Measurements from ENCODE around the gene DFFB.

The DFFB gene

DNA sequence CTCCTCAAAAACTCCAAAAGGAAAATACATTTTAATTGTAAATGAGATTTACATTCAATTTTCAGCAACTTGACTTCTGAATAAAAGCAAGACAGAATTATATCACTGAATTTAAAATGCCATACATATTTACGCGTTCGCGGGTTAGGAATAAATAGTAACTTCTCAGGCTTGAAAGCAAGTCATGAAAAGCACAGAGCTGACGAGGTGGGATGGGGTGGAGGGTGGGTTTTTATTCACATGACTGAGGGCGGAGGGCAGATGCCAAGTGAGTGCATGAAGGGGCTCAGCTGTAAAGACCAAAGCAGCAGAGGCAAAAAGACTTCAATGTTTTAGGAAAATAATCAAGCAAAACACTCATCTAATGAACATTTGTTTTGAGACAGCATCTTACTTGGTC is 6.0 kb upstream of the DFFB start:
- Histone ChIP-seq H3K36me3 (ENCODE audit: control insufficient read depth in 2 of 2, insufficient read depth in 2 of 2, low read length in 2 of 2) (peaks cover 19 to 34% of the 10 kb centered on the region in 2 donors), H3K27me3 (ENCODE audit: control insufficient read depth in 1 of 2, insufficient read depth in 2 of 2, low read length in 2 of 2) (no peaks in the 10 kb centered on the region), H3K9me3 (ENCODE audit: control insufficient read depth in 2 of 2, low read length in 2 of 2) (no peaks in the 10 kb centered on the region), H3K27ac (ENCODE audit: low read length) (no peak overlapping the region), H3K9ac (ENCODE audit: low read length in 2 of 2) (no peak overlapping the region), H3K4me3 (ENCODE audit: low read length in 2 of 2) (no peak overlapping the region), H3K4me1 (ENCODE audit: control insufficient read depth, insufficient read depth, low read length) (peaks cover 8% of the 10 kb centered on the region)

- no peak overlapping the region for H3K9ac ChIP-seq (ENCODE audit: low read length in 2 of 2)
- H3K27ac ChIP-seq (ENCODE audit: low read length), result no peak overlapping the region
These were observed 5.2 kb upstream of the DFFB start for GRCh38 chr1:3852091-3852490.

DNA sequence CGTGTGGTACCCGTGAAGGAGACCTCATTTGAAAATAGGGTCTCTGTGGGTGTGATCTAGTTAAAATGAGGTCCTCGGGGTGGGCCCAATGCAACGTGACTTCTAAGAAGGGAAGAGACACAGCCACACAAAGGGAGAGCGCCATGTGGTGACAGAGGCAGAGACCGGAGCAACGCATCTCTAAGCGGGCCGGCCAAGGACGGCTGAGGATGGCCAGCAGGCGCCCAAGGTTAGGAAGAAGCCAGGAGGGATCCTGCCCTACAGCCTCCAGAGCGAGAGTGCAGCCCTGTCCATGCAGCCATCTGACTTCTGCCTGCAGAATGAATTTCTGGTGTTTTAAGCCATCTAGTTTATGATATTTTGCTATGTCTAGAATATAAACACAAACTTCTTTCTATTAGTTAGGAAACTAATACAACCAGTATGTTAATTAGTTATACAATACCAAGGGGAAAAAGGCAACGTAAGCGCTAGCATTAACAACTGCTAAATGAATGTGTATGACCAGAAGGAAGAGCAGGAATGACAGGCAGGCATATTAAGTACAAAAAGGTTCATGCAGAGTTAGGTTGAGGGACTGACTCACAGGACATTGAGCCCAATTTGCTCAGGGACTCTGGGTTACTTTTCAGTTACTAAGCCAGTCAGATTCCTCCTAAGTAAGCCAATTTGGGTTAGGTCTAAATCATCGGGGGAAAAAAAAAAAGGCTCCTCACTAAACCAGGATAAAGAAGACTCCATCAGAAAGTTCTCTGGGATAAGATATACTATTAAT is 4.4 kb upstream of the DFFB start:
- Histone ChIP-seq H3K27me3 (ENCODE audit: control insufficient read depth in 1 of 2, insufficient read depth in 2 of 2, low read length in 2 of 2) (no peaks in the 10 kb centered on the region), H3K9me3 (ENCODE audit: control insufficient read depth in 2 of 2, low read length in 2 of 2) (no peaks in the 10 kb centered on the region), H3K4me3 (ENCODE audit: low read length in 2 of 2) (no peak overlapping the region), H3K9ac (ENCODE audit: low read length in 2 of 2) (no peak overlapping the region), H3K27ac (ENCODE audit: low read length) (no peak overlapping the region), H3K36me3 (ENCODE audit: control insufficient read depth in 2 of 2, insufficient read depth in 2 of 2, low read length in 2 of 2) (peaks cover 13 to 24% of the 10 kb centered on the region in 2 donors), H3K4me1 (ENCODE audit: control insufficient read depth, insufficient read depth, low read length) (peaks cover 13% of the 10 kb centered on the region)

More at GRCh38 chr1:3852091-3852490, 5.2 kb upstream of the DFFB start:
- no peaks in the 10 kb centered on the region for H3K27me3 ChIP-seq (ENCODE audit: control insufficient read depth in 1 of 2, insufficient read depth in 2 of 2, low read length in 2 of 2)
- no peaks in the 10 kb centered on the region for H3K9me3 ChIP-seq (ENCODE audit: control insufficient read depth in 2 of 2, low read length in 2 of 2)
- no peak overlapping the region for H3K4me3 ChIP-seq (ENCODE audit: low read length in 2 of 2)
- H3K36me3 ChIP-seq (ENCODE audit: control insufficient read depth in 2 of 2, insufficient read depth in 2 of 2, low read length in 2 of 2), result peaks cover 16 to 28% of the 10 kb centered on the region in 2 donors
- H3K4me1 ChIP-seq (ENCODE audit: control insufficient read depth, insufficient read depth, low read length), result peaks cover 10% of the 10 kb centered on the region

DNA sequence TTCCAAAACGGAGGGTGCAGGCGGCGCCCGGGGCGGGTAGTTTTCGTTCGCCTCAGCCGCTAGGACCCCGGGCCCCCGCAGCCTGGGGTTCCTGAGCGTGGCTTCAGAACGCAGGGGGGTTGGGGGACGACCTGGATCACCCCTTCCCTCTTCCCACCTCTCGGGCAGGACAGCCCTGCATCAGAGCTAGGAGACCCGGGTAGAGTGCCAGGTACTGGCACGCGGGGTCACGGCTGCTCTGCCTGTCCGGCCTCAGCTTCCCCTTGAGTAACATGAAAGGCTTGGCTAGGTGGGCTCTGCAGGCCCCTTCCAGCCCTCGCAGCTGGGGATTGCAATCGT is 484 bp downstream of the DFFB start:
- no peaks in the 10 kb centered on the region for H3K9me3 ChIP-seq (ENCODE audit: control insufficient read depth in 2 of 2, low read length in 2 of 2)
- peaks cover 0 to 6% of the 10 kb centered on the region in 2 donors for H3K36me3 ChIP-seq (ENCODE audit: control insufficient read depth in 2 of 2, insufficient read depth in 2 of 2, low read length in 2 of 2)
- peaks cover 22% of the 10 kb centered on the region for H3K4me1 ChIP-seq (ENCODE audit: control insufficient read depth, insufficient read depth, low read length)
- H3K27ac ChIP-seq (ENCODE audit: low read length), result no peak overlapping the region
- peak overlapping the region; percentile 93 to 95 for H3K4me3 ChIP-seq (ENCODE audit: low read length in 2 of 2)
- no peaks in the 10 kb centered on the region for H3K27me3 ChIP-seq (ENCODE audit: control insufficient read depth in 1 of 2, insufficient read depth in 2 of 2, low read length in 2 of 2)
- H3K9ac ChIP-seq (ENCODE audit: low read length in 2 of 2), result peak overlapping the region; percentile 85 to 89

GRCh38 chr1:3858231-3858981 is 1.1 kb downstream of the DFFB start:
- no peak overlapping the region for H3K27ac ChIP-seq (ENCODE audit: low read length)
- H3K27me3 ChIP-seq (ENCODE audit: control insufficient read depth in 1 of 2, insufficient read depth in 2 of 2, low read length in 2 of 2), result no peaks in the 10 kb centered on the region
- peaks cover 22% of the 10 kb centered on the region for H3K4me1 ChIP-seq (ENCODE audit: control insufficient read depth, insufficient read depth, low read length)
- no peaks in the 10 kb centered on the region for H3K9me3 ChIP-seq (ENCODE audit: control insufficient read depth in 2 of 2, low read length in 2 of 2)
- H3K4me3 ChIP-seq (ENCODE audit: low read length in 2 of 2), result peak overlapping the region; percentile 93 to 95
- no peak overlapping the region for H3K9ac ChIP-seq (ENCODE audit: low read length in 2 of 2)
- peaks cover 0 to 6% of the 10 kb centered on the region in 2 donors for H3K36me3 ChIP-seq (ENCODE audit: control insufficient read depth in 2 of 2, insufficient read depth in 2 of 2, low read length in 2 of 2)

DNA sequence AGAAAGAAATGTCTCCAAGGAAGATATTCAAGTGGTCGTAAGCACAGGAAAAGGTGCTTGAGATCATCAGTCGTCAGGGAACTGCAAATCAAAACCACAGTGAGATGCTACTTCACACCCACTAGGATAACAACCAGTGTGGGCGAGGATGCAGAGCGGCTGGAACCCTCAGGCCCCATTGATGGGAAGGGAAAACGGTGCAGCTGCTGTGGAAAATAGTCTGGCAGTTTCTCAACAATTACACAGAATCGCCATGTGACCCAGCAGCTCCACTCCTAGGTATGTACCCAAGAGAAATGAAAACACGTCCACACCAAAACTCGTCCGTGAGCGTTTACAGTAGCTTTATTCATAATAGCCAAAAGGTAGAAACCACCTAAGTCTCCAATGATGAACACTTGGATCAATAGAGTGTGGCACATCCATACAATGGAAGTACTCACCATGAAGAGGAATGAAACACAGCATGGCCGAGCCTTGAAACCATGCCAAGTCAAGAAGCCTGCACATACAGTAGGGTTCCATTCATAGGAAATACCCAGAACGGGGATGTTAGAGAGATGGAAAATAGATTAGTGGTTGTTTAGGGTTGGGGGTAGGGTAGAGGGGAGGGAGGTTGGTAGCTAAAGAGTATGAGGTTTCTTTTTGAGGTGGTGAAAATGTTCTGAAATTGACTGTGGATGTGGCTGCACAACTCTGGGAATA is 6.1 kb downstream of the DFFB start:
- H3K27me3 ChIP-seq (ENCODE audit: control insufficient read depth in 1 of 2, insufficient read depth in 2 of 2, low read length in 2 of 2), result no peaks in the 10 kb centered on the region
- peaks cover 12% of the 10 kb centered on the region in 2 donors for H3K36me3 ChIP-seq (ENCODE audit: control insufficient read depth in 2 of 2, insufficient read depth in 2 of 2, low read length in 2 of 2)
- peaks cover 4% of the 10 kb centered on the region for H3K4me1 ChIP-seq (ENCODE audit: control insufficient read depth, insufficient read depth, low read length)
- H3K9me3 ChIP-seq (ENCODE audit: control insufficient read depth in 2 of 2, low read length in 2 of 2), result no peaks in the 10 kb centered on the region
- H3K27ac ChIP-seq (ENCODE audit: low read length), result no peak overlapping the region
- H3K9ac ChIP-seq (ENCODE audit: low read length in 2 of 2), result no peak overlapping the region
- H3K4me3 ChIP-seq (ENCODE audit: low read length in 2 of 2), result no peak overlapping the region

GRCh38 chr1:3864884-3865283 is 7.6 kb downstream of the DFFB start:
- H3K4me3 ChIP-seq (ENCODE audit: low read length in 2 of 2), result no peak overlapping the region
- H3K9me3 ChIP-seq (ENCODE audit: control insufficient read depth in 2 of 2, low read length in 2 of 2), result no peaks in the 10 kb centered on the region
- no peaks in the 10 kb centered on the region for H3K4me1 ChIP-seq (ENCODE audit: control insufficient read depth, insufficient read depth, low read length)
- H3K9ac ChIP-seq (ENCODE audit: low read length in 2 of 2), result no peak overlapping the region
- H3K36me3 ChIP-seq (ENCODE audit: control insufficient read depth in 2 of 2, insufficient read depth in 2 of 2, low read length in 2 of 2), result peaks cover 15 to 20% of the 10 kb centered on the region in 2 donors
- no peak overlapping the region for H3K27ac ChIP-seq (ENCODE audit: low read length)
- no peaks in the 10 kb centered on the region for H3K27me3 ChIP-seq (ENCODE audit: control insufficient read depth in 1 of 2, insufficient read depth in 2 of 2, low read length in 2 of 2)

DNA sequence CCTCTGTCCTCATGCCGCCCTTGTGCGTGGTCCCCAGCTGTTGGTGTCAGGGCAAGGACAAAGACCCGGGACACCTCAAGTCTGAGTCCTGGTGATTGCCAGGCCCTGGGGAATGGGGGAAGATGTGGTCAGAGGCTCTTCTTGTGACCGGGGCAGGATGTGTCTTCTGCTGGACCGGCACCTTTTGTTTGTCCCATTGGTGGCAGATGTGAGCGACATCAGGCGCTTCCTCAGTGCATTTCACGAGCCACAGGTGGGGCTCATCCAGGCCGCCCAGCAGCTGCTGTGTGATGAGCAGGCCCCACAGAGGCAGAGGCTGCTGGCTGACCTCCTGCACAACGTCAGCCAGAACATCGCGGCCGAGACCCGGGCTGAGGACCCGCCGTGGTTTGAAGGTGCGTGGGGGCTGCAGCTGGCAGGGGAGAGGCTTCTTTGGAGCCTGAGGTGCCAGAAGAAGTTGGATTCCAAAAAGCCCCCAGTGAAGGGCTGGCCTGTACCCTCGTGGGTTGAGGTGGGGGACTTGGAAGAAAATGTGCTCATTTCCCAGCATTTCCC is 8.4 kb downstream of the DFFB start:
- H3K27me3 ChIP-seq (ENCODE audit: control insufficient read depth in 1 of 2, insufficient read depth in 2 of 2, low read length in 2 of 2), result no peaks in the 10 kb centered on the region
- no peaks in the 10 kb centered on the region for H3K4me1 ChIP-seq (ENCODE audit: control insufficient read depth, insufficient read depth, low read length)
- no peaks in the 10 kb centered on the region for H3K9me3 ChIP-seq (ENCODE audit: control insufficient read depth in 2 of 2, low read length in 2 of 2)
- peaks cover 12 to 26% of the 10 kb centered on the region in 2 donors for H3K36me3 ChIP-seq (ENCODE audit: control insufficient read depth in 2 of 2, insufficient read depth in 2 of 2, low read length in 2 of 2)
- H3K9ac ChIP-seq (ENCODE audit: low read length in 2 of 2), result no peak overlapping the region
- no peak overlapping the region for H3K27ac ChIP-seq (ENCODE audit: low read length)
- H3K4me3 ChIP-seq (ENCODE audit: low read length in 2 of 2), result no peak overlapping the region

DNA sequence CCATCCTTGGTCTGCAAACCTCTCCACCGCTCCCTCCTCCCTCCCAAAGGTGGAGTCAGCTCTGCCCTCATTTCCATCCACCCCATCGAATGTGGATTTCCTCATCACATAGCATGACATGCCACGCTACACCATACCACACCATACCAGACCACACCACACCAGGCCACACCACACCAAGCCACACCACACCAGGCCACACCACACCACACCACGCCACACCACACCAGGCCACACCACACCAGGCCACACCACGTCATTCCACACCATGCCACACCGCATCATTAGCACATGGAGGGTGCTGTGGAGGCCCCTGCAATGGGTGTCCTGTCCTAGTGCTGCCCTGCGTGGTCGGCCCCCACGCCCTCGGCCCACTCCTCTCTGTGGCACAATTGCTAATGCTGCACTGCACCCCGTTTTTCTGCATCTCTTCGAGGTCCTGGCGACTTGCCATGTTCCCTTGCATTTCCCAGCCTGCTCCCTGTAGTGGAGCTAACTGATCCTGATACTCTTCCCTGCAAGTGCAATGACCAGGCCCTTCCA is 11.3 kb downstream of the DFFB start:
- Histone ChIP-seq H3K9ac (ENCODE audit: low read length in 2 of 2) (no peak overlapping the region), H3K36me3 (ENCODE audit: control insufficient read depth in 2 of 2, insufficient read depth in 2 of 2, low read length in 2 of 2) (peaks cover 13 to 42% of the 10 kb centered on the region in 2 donors), H3K4me3 (ENCODE audit: low read length in 2 of 2) (no peak overlapping the region), H3K27me3 (ENCODE audit: control insufficient read depth in 1 of 2, insufficient read depth in 2 of 2, low read length in 2 of 2) (no peaks in the 10 kb centered on the region), H3K27ac (ENCODE audit: low read length) (no peak overlapping the region), H3K4me1 (ENCODE audit: control insufficient read depth, insufficient read depth, low read length) (no peaks in the 10 kb centered on the region), H3K9me3 (ENCODE audit: control insufficient read depth in 2 of 2, low read length in 2 of 2) (no peaks in the 10 kb centered on the region)

- Histone ChIP-seq H3K27me3 (ENCODE audit: control insufficient read depth in 1 of 2, insufficient read depth in 2 of 2, low read length in 2 of 2) (no peaks in the 10 kb centered on the region), H3K9ac (ENCODE audit: low read length in 2 of 2) (no peak overlapping the region), H3K9me3 (ENCODE audit: control insufficient read depth in 2 of 2, low read length in 2 of 2) (no peaks in the 10 kb centered on the region), H3K27ac (ENCODE audit: low read length) (no peak overlapping the region), H3K4me1 (ENCODE audit: control insufficient read depth, insufficient read depth, low read length) (no peaks in the 10 kb centered on the region), H3K4me3 (ENCODE audit: low read length in 2 of 2) (no peak overlapping the region), H3K36me3 (ENCODE audit: control insufficient read depth in 2 of 2, insufficient read depth in 2 of 2, low read length in 2 of 2) (peaks cover 22 to 48% of the 10 kb centered on the region in 2 donors)
These were observed 12.6 kb downstream of the DFFB start for GRCh38 chr1:3869751-3870301.
